ENCODE data around the gene IMMP2L. TPM values are rescaled to one million over a fixed set of nuclear protein-coding genes. Genes with fewer than 3 reads are reported as not detected.

IMMP2L gene
- total and polyA plus RNA-seq, 4 donors: 9.2 to 34.7 (median 11.1) TPM

- no peak for TF ChIP-seq CTCF (IDR thresholded peaks at IDR 0.05; ENCODE audit: control extremely low read depth, extremely low read depth)
- Histone ChIP-seq H3K27me3 (ENCODE audit: control insufficient read depth in 3 of 3, insufficient read depth in 3 of 3, low read length in 2 of 3) (no peaks in the 10 kb centered on the region), H3K36me3 (ENCODE audit: control insufficient read depth in 4 of 4, insufficient read depth in 4 of 4, low read length in 4 of 4) (no peaks in the 10 kb centered on the region), H3K4me1 (ENCODE audit: control insufficient read depth in 5 of 5, insufficient read depth in 5 of 5, low read length in 5 of 5) (peaks cover 0 to 5% (median 5%) of the 10 kb centered on the region in 5 donors), H3K9me3 (ENCODE audit: control insufficient read depth in 4 of 4, insufficient read depth in 3 of 4, low read length in 3 of 4) (no peaks in the 10 kb centered on the region), H3K4me3 (no peak overlapping the region), H3K9ac (ENCODE audit: insufficient read depth in 1 of 2, low read length in 2 of 2) (no peak overlapping the region), H3K27ac (ENCODE audit: low read depth in 1 of 2, low read length in 1 of 2) (no peak overlapping the region)
- WGBS, 2 donors: 90 to 94% methylated on average over 2 of the region's 2 CpGs
- ATAC-seq (ENCODE audit: insufficient read depth, low FRiP score) (no peak), DNase-seq (no peak)
Observed at GRCh38 chr7:110760341-110760740, 802.0 kb downstream of the IMMP2L start.

- DNase-seq: no peak
- H3K27ac ChIP-seq (ENCODE audit: low read depth in 1 of 2, low read length in 1 of 2): no peak overlapping the region
- H3K9me3 ChIP-seq (ENCODE audit: control insufficient read depth in 4 of 4, insufficient read depth in 3 of 4, low read length in 3 of 4): no peaks in the 10 kb centered on the region
- H3K4me1 ChIP-seq (ENCODE audit: control insufficient read depth in 5 of 5, insufficient read depth in 5 of 5, low read length in 5 of 5): peaks cover 0 to 5% (median 5%) of the 10 kb centered on the region in 5 donors
- WGBS, 2 donors: 81 to 89% methylated on average over 4 of the region's 4 CpGs
- ATAC-seq (ENCODE audit: insufficient read depth, low FRiP score): no peak
- H3K27me3 ChIP-seq (ENCODE audit: control insufficient read depth in 3 of 3, insufficient read depth in 3 of 3, low read length in 2 of 3): no peaks in the 10 kb centered on the region
- H3K36me3 ChIP-seq (ENCODE audit: control insufficient read depth in 4 of 4, insufficient read depth in 4 of 4, low read length in 4 of 4): no peaks in the 10 kb centered on the region
- H3K9ac ChIP-seq (ENCODE audit: insufficient read depth in 1 of 2, low read length in 2 of 2): no peak overlapping the region
- H3K4me3 ChIP-seq: no peak overlapping the region
- TF ChIP-seq CTCF (IDR thresholded peaks at IDR 0.05; ENCODE audit: control extremely low read depth, extremely low read depth): no peak
Observed at GRCh38 chr7:110759069-110759468, 803.2 kb downstream of the IMMP2L start.

GRCh38 chr7:110754649-110755048 lies 807.6 kb downstream of the IMMP2L start:
- no peak overlapping the region for H3K4me3 ChIP-seq
- no peak for TF ChIP-seq CTCF (IDR thresholded peaks at IDR 0.05; ENCODE audit: control extremely low read depth, extremely low read depth)
- H3K9ac ChIP-seq (ENCODE audit: insufficient read depth in 1 of 2, low read length in 2 of 2): no peak overlapping the region
- H3K36me3 ChIP-seq (ENCODE audit: control insufficient read depth in 4 of 4, insufficient read depth in 4 of 4, low read length in 4 of 4): no peaks in the 10 kb centered on the region
- no peaks in the 10 kb centered on the region for H3K27me3 ChIP-seq (ENCODE audit: control insufficient read depth in 3 of 3, insufficient read depth in 3 of 3, low read length in 2 of 3)
- DNase-seq (no peak), ATAC-seq (ENCODE audit: insufficient read depth, low FRiP score) (no peak)
- 92 to 93% methylated on average over 4 of the region's 4 CpGs for WGBS, 2 donors
- H3K4me1 ChIP-seq (ENCODE audit: control insufficient read depth in 5 of 5, insufficient read depth in 5 of 5, low read length in 5 of 5): peaks cover 0 to 3% (median 0%) of the 10 kb centered on the region in 5 donors
- H3K27ac ChIP-seq (ENCODE audit: low read depth in 1 of 2, low read length in 1 of 2): no peak overlapping the region
- H3K9me3 ChIP-seq (ENCODE audit: control insufficient read depth in 4 of 4, insufficient read depth in 3 of 4, low read length in 3 of 4): no peaks in the 10 kb centered on the region

GRCh38 chr7:110750931-110751605 lies 811.2 kb downstream of the IMMP2L start:
- Histone ChIP-seq H3K36me3 (ENCODE audit: control insufficient read depth in 4 of 4, insufficient read depth in 4 of 4, low read length in 4 of 4) (no peaks in the 10 kb centered on the region), H3K9ac (ENCODE audit: insufficient read depth in 1 of 2, low read length in 2 of 2) (no peak overlapping the region), H3K4me3 (no peak overlapping the region), H3K27ac (ENCODE audit: low read depth in 1 of 2, low read length in 1 of 2) (no peak overlapping the region), H3K27me3 (ENCODE audit: control insufficient read depth in 3 of 3, insufficient read depth in 3 of 3, low read length in 2 of 3) (no peaks in the 10 kb centered on the region), H3K4me1 (ENCODE audit: control insufficient read depth in 5 of 5, insufficient read depth in 5 of 5, low read length in 5 of 5) (no peaks in the 10 kb centered on the region), H3K9me3 (ENCODE audit: control insufficient read depth in 4 of 4, insufficient read depth in 3 of 4, low read length in 3 of 4) (no peaks in the 10 kb centered on the region)
- no peak for ATAC-seq (ENCODE audit: insufficient read depth, low FRiP score)
- DNase-seq: no peak
- TF ChIP-seq CTCF (IDR thresholded peaks at IDR 0.05; ENCODE audit: control extremely low read depth, extremely low read depth): no peak
- 89 to 91% methylated on average over 3 of the region's 3 CpGs for WGBS, 2 donors

Measured in lung (tissue), 12 donors.